ENCODE measurements around the gene XPR1. TPM values are rescaled to one million over a fixed set of nuclear protein-coding genes. Genes with fewer than 3 reads are reported as not detected.

XPR1 gene
- total RNA-seq, 1 experiment from 2014 or later: 30.7 TPM

- H3K36me3 ChIP-seq (ENCODE audit: insufficient read depth, low read length, poor library complexity, severe bottlenecking): no peaks in the 10 kb centered on the region
- intact Hi-C loops (cut with micrococcal nuclease; ENCODE audit: unreplicated experiment): no loop called here
- no peaks in the 10 kb centered on the region for H3K27me3 ChIP-seq (replicated peaks; ENCODE audit: insufficient read depth, low read depth, low read length, poor library complexity)
- H3K4me3 ChIP-seq (ENCODE audit: low read depth, low read length, poor library complexity, severe bottlenecking): no peak overlapping the region
- ChIA-PET CTCF (interaction anchor here (0.6 kb wide), 1 partner anchor 185 kb away, joined by 3 read pairs; no protein-coding TSS in a partner anchor), POLR2A (ENCODE audit: low non-redundant PET) (no interaction called here)
- no peak for TF ChIP-seq EZH2 (IDR thresholded peaks at IDR 0.05; ENCODE audit: borderline replicate concordance, low read depth, low read length, poor library complexity, severe bottlenecking)
- TF ChIP-seq CTCF (conservative IDR thresholded peaks at IDR 0.05; ENCODE audit: low read depth, low read length): no peak
- no peak for DNase-seq (ENCODE audit: low spot score)
- no peaks in the 10 kb centered on the region for H3K9me3 ChIP-seq (ENCODE audit: low read depth, low read length, poor library complexity, severe bottlenecking)
- H3K4me1 ChIP-seq (ENCODE audit: insufficient read depth, low read length, poor library complexity, severe bottlenecking): no peaks in the 10 kb centered on the region
- BruUV-seq (replicated peaks): no TSS peak
- no peak overlapping the region for H3K27ac ChIP-seq (ENCODE audit: low read depth, low read length, poor library complexity, severe bottlenecking)
Measured at GRCh38 chr1:180757657-180758056, 125.8 kb downstream of the XPR1 start.

GRCh38 chr1:180762796-180763195 is 131.0 kb downstream of the XPR1 start:
- no peak for DNase-seq (ENCODE audit: low spot score)
- no TSS peak for BruUV-seq (replicated peaks)
- H3K9me3 ChIP-seq (ENCODE audit: low read depth, low read length, poor library complexity, severe bottlenecking): no peaks in the 10 kb centered on the region
- intact Hi-C loops (cut with micrococcal nuclease; ENCODE audit: unreplicated experiment): no loop called here
- H3K36me3 ChIP-seq (ENCODE audit: insufficient read depth, low read length, poor library complexity, severe bottlenecking): no peaks in the 10 kb centered on the region
- H3K27ac ChIP-seq (ENCODE audit: low read depth, low read length, poor library complexity, severe bottlenecking): no peak overlapping the region
- H3K4me1 ChIP-seq (ENCODE audit: insufficient read depth, low read length, poor library complexity, severe bottlenecking): no peaks in the 10 kb centered on the region
- POLR2A ChIA-PET (ENCODE audit: low non-redundant PET): no interaction called here
- H3K27me3 ChIP-seq (replicated peaks; ENCODE audit: insufficient read depth, low read depth, low read length, poor library complexity): no peaks in the 10 kb centered on the region
- no peak overlapping the region for H3K4me3 ChIP-seq (ENCODE audit: low read depth, low read length, poor library complexity, severe bottlenecking)
- TF ChIP-seq EZH2 (IDR thresholded peaks at IDR 0.05; ENCODE audit: borderline replicate concordance, low read depth, low read length, poor library complexity, severe bottlenecking): no peak
- no peak for TF ChIP-seq CTCF (conservative IDR thresholded peaks at IDR 0.05; ENCODE audit: low read depth, low read length)
- CTCF ChIA-PET: no interaction called here

GRCh38 chr1:180765151-180765550 is 133.3 kb downstream of the XPR1 start:
- H3K36me3 ChIP-seq (ENCODE audit: insufficient read depth, low read length, poor library complexity, severe bottlenecking): no peaks in the 10 kb centered on the region
- no peak overlapping the region for H3K4me3 ChIP-seq (ENCODE audit: low read depth, low read length, poor library complexity, severe bottlenecking)
- intact Hi-C loops (cut with micrococcal nuclease; ENCODE audit: unreplicated experiment): no loop called here
- POLR2A ChIA-PET (ENCODE audit: low non-redundant PET): no interaction called here
- no peaks in the 10 kb centered on the region for H3K9me3 ChIP-seq (ENCODE audit: low read depth, low read length, poor library complexity, severe bottlenecking)
- DNase-seq (ENCODE audit: low spot score): no peak
- H3K4me1 ChIP-seq (ENCODE audit: insufficient read depth, low read length, poor library complexity, severe bottlenecking): no peaks in the 10 kb centered on the region
- CTCF ChIA-PET: no interaction called here
- BruUV-seq (replicated peaks): no TSS peak
- H3K27me3 ChIP-seq (replicated peaks; ENCODE audit: insufficient read depth, low read depth, low read length, poor library complexity): no peaks in the 10 kb centered on the region
- H3K27ac ChIP-seq (ENCODE audit: low read depth, low read length, poor library complexity, severe bottlenecking): no peak overlapping the region
- no peak for TF ChIP-seq EZH2 (IDR thresholded peaks at IDR 0.05; ENCODE audit: borderline replicate concordance, low read depth, low read length, poor library complexity, severe bottlenecking)
- TF ChIP-seq CTCF (conservative IDR thresholded peaks at IDR 0.05; ENCODE audit: low read depth, low read length): no peak
